ENCODE measurements around the gene FAM89A. TPM values are rescaled to one million over a fixed set of nuclear protein-coding genes. Genes with fewer than 3 reads are reported as not detected.

FAM89A gene
- total RNA-seq, 1 experiment from 2014 or later, result 0.24 TPM

GRCh38 chr1:231016966-231017365 is 23.1 kb downstream of the FAM89A start:
- CTCF ChIA-PET, result no interaction called here
- POLR2A ChIA-PET (ENCODE audit: unreplicated experiment), result no interaction called here
- H3K36me3 ChIP-seq (ENCODE audit: low read depth), result no peaks in the 10 kb centered on the region
- H3K4me1 ChIP-seq (replicated peaks; ENCODE audit: insufficient read depth), result peaks cover 5% of the 10 kb centered on the region; the same call in 1 of the 2 replicates
- no peaks in the 10 kb centered on the region for H3K9me2 ChIP-seq (ENCODE audit: insufficient read depth)
- H2AFZ ChIP-seq, result no peak overlapping the region
- no peaks in the 10 kb centered on the region for H3K9me3 ChIP-seq (ENCODE audit: insufficient read depth, low read depth)
- intact Hi-C loops (cut with micrococcal nuclease; ENCODE audit: unreplicated experiment), result no loop called here
- H3K4me2 ChIP-seq, result no peak overlapping the region
- H3K4me3 ChIP-seq, result no peak overlapping the region
- H3K27me3 ChIP-seq (ENCODE audit: insufficient read depth, low read depth), result peaks cover 14% of the 10 kb centered on the region
- H3F3A ChIP-seq (ENCODE audit: insufficient read depth, low read depth), result no peaks in the 10 kb centered on the region
- TF ChIP-seq EZH2 (IDR thresholded peaks at IDR 0.05; ENCODE audit: low read depth), result no peak
- no peak for TF ChIP-seq CTCF (conservative IDR thresholded peaks at IDR 0.05)
- H4K20me1 ChIP-seq (ENCODE audit: insufficient read depth), result no peaks in the 10 kb centered on the region
- DNase-seq, result no peak
- no peak overlapping the region for H3K27ac ChIP-seq
- no TSS peak for BruUV-seq (replicated peaks)
- no peaks in the 10 kb centered on the region for H3K79me2 ChIP-seq (ENCODE audit: low read depth)

- H3K9me2 ChIP-seq (ENCODE audit: insufficient read depth), result no peaks in the 10 kb centered on the region
- no peak for DNase-seq
- H3F3A ChIP-seq (ENCODE audit: insufficient read depth, low read depth), result no peaks in the 10 kb centered on the region
- H2AFZ ChIP-seq, result no peak overlapping the region
- no TSS peak for BruUV-seq (replicated peaks)
- intact Hi-C loops (cut with micrococcal nuclease; ENCODE audit: unreplicated experiment), result no loop called here
- H4K20me1 ChIP-seq (ENCODE audit: insufficient read depth), result no peaks in the 10 kb centered on the region
- CTCF ChIA-PET, result no interaction called here
- H3K27ac ChIP-seq, result no peak overlapping the region
- no peaks in the 10 kb centered on the region for H3K9me3 ChIP-seq (ENCODE audit: insufficient read depth, low read depth)
- peaks cover 5% of the 10 kb centered on the region; the same call in 1 of the 2 replicates for H3K4me1 ChIP-seq (replicated peaks; ENCODE audit: insufficient read depth)
- H3K4me2 ChIP-seq, result no peak overlapping the region
- peaks cover 21% of the 10 kb centered on the region for H3K27me3 ChIP-seq (ENCODE audit: insufficient read depth, low read depth)
- POLR2A ChIA-PET (ENCODE audit: unreplicated experiment), result no interaction called here
- no peak for TF ChIP-seq CTCF (conservative IDR thresholded peaks at IDR 0.05)
- no peak for TF ChIP-seq EZH2 (IDR thresholded peaks at IDR 0.05; ENCODE audit: low read depth)
- H3K36me3 ChIP-seq (ENCODE audit: low read depth), result no peaks in the 10 kb centered on the region
- no peak overlapping the region for H3K4me3 ChIP-seq
- H3K79me2 ChIP-seq (ENCODE audit: low read depth), result no peaks in the 10 kb centered on the region
These were observed 23.8 kb downstream of the FAM89A start for GRCh38 chr1:231016234-231016633.

GRCh38 chr1:231013391-231014015 is 26.6 kb downstream of the FAM89A start:
- intact Hi-C loops (cut with micrococcal nuclease; ENCODE audit: unreplicated experiment), result no loop called here

More at GRCh38 chr1:231013391-231014015, 26.6 kb downstream of the FAM89A start:
- DNase-seq, result no peak
- no peak overlapping the region for H3K4me2 ChIP-seq
- H3K79me2 ChIP-seq (ENCODE audit: low read depth), result no peaks in the 10 kb centered on the region
- H3K9me2 ChIP-seq (ENCODE audit: insufficient read depth), result no peaks in the 10 kb centered on the region
- H3K4me3 ChIP-seq, result no peak overlapping the region
- H2AFZ ChIP-seq, result no peak overlapping the region
- CTCF ChIA-PET, result no interaction called here
- no peaks in the 10 kb centered on the region for H3K36me3 ChIP-seq (ENCODE audit: low read depth)
- POLR2A ChIA-PET (ENCODE audit: unreplicated experiment), result interaction anchor here (0.6 kb wide), 1 partner anchor 43 kb away, joined by 4 read pairs; no protein-coding TSS in a partner anchor
- BruUV-seq (replicated peaks), result no TSS peak
- peaks cover 32% of the 10 kb centered on the region for H3K27me3 ChIP-seq (ENCODE audit: insufficient read depth, low read depth)
- H4K20me1 ChIP-seq (ENCODE audit: insufficient read depth), result no peaks in the 10 kb centered on the region
- no peaks in the 10 kb centered on the region for H3K9me3 ChIP-seq (ENCODE audit: insufficient read depth, low read depth)
- no peak overlapping the region for H3K27ac ChIP-seq
- no peaks in the 10 kb centered on the region for H3F3A ChIP-seq (ENCODE audit: insufficient read depth, low read depth)
- no peaks in the 10 kb centered on the region for H3K4me1 ChIP-seq (replicated peaks; ENCODE audit: insufficient read depth)
- TF ChIP-seq EZH2 (IDR thresholded peaks at IDR 0.05; ENCODE audit: low read depth), result no peak
- TF ChIP-seq CTCF (conservative IDR thresholded peaks at IDR 0.05), result no peak
